Measurements from ENCODE around the gene MATCAP1. TPM values are rescaled to one million over a fixed set of nuclear protein-coding genes. Genes with fewer than 3 reads are reported as not detected.

MATCAP1 gene
- total and polyA plus RNA-seq, 2 of the 13 experiments (the other 11 are each of a cell fraction or from before 2014, with no cell fraction given): 11.2 to 24.5 TPM

GRCh38 chr16:67179421-67180080, 4.2 kb downstream of the MATCAP1 start (continued):
- no peak for TF ChIP-seq CSRNP2 (CRISPR knock-in tag; conservative IDR thresholded peaks at IDR 0.05; ENCODE audit: low read depth)
- TF ChIP-seq BRF2 (CRISPR knock-in tag; IDR thresholded peaks at IDR 0.05): no peak
- no peak for TF ChIP-seq GFI1 (CRISPR knock-in tag; IDR thresholded peaks at IDR 0.05; ENCODE audit: borderline replicate concordance)
- TF ChIP-seq ZBTB8A (CRISPR knock-in tag; IDR thresholded peaks at IDR 0.05; ENCODE audit: borderline replicate concordance, low read depth): no peak
- TF ChIP-seq ZNF274 (CRISPR knock-in tag; IDR thresholded peaks at IDR 0.05): 0 out of 2 replicates have a peak, but pooled peaks have one; percentile 36
- no peak for TF ChIP-seq ZFX (CRISPR knock-in tag; IDR thresholded peaks at IDR 0.05; ENCODE audit: low read depth)
- TF ChIP-seq E2F2 (CRISPR knock-in tag; IDR thresholded peaks at IDR 0.05; ENCODE audit: borderline replicate concordance): no peak
- TF ChIP-seq ZNF331 (CRISPR knock-in tag; IDR thresholded peaks at IDR 0.05): peak; percentile 85
- TF ChIP-seq ZNF792 (CRISPR knock-in tag; IDR thresholded peaks at IDR 0.05): no peak
- no peak for TF ChIP-seq ZNF441 (CRISPR knock-in tag; IDR thresholded peaks at IDR 0.05; ENCODE audit: borderline replicate concordance)
- TF ChIP-seq ZNF512 (CRISPR knock-in tag; IDR thresholded peaks at IDR 0.05): no peak
- TF ChIP-seq ATF4 (CRISPR knock-in tag; IDR thresholded peaks at IDR 0.05): peak in 1 of 2 experiments; percentile 25; a peak in 1 of 4 replicates
- no peak for TF ChIP-seq ZNF446 (CRISPR knock-in tag; IDR thresholded peaks at IDR 0.05)
- TF ChIP-seq FOXK1 (CRISPR knock-in tag; IDR thresholded peaks at IDR 0.05; ENCODE audit: borderline replicate concordance, low read depth): no peak
- TF ChIP-seq ZNF552 (CRISPR knock-in tag; IDR thresholded peaks at IDR 0.05; ENCODE audit: borderline replicate concordance): no peak
- no peak for TF ChIP-seq THAP11 (CRISPR knock-in tag; IDR thresholded peaks at IDR 0.05)
- TF ChIP-seq HMGXB4 (CRISPR knock-in tag; IDR thresholded peaks at IDR 0.05; ENCODE audit: borderline replicate concordance in 1 of 2, low read depth in 1 of 2): 0 out of 4 replicates have a peak, but pooled peaks of 1 of the 2 experiments have one; percentile 53
- TF ChIP-seq ZMYM2 (CRISPR knock-in tag; IDR thresholded peaks at IDR 0.05): no peak
- TF ChIP-seq HDAC2 (CRISPR knock-in tag; IDR thresholded peaks at IDR 0.05): no peak; the same call in 1 of the 2 replicates
- no peak for TF ChIP-seq ATF7-NPFF (CRISPR knock-in tag; IDR thresholded peaks at IDR 0.05; ENCODE audit: low read depth)
- TF ChIP-seq RNF2 (conservative IDR thresholded peaks at IDR 0.05; ENCODE audit: low read depth): no peak

All from HepG2 (cell line).